ENCODE measurements around the gene INTS1. TPM values are rescaled to one million over a fixed set of nuclear protein-coding genes. Genes with fewer than 3 reads are reported as not detected.

The INTS1 gene
- total RNA-seq, 1 donor from 2014 or later, result 97.9 TPM

DNA sequence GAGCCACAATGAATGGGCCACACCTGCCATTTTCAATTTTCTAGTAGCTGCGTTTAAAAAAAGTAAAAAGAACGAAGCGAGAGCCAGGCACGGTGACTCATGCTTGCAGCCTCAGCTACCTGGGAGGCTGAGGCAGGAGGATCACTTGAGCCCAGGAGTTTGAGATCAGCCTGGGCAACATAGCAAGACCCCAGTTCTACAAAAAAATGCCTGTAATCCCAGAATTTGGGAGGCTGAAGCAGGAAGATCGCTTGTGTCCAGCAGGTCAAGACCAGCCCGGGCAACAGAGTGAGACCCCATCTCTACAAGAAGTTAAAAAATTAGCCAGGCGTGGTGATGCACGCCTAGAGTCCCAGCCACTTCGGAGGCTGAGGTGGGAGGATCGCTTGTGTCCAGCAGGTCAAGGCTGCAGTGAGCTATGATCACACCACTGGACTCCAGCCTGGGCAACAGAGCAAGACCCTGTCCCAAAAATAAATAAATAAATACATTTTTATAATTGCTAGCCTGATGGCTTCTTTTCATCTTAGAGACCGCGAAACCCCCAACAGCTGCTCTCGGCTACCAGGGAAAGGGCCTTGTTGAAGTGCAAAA, 77.0 kb downstream of the INTS1 start:
- H3K4me1 Mint-ChIP-seq (ENCODE audit: low read depth), result peaks cover under 1% of the 10 kb centered on the region
- no peak for DNase-seq (ENCODE audit: low spot score)
- intact Hi-C loops (cut with micrococcal nuclease), result no loop called here
- H3K27ac Mint-ChIP-seq, result no peak overlapping the region
- H3K9me3 Mint-ChIP-seq, result no peaks in the 10 kb centered on the region
- H3K4me3 Mint-ChIP-seq, result no peak overlapping the region
- peaks cover 15% of the 10 kb centered on the region for H3K27me3 Mint-ChIP-seq (ENCODE audit: insufficient read depth)
- H3K36me3 Mint-ChIP-seq (ENCODE audit: low read depth), result no peaks in the 10 kb centered on the region

DNA sequence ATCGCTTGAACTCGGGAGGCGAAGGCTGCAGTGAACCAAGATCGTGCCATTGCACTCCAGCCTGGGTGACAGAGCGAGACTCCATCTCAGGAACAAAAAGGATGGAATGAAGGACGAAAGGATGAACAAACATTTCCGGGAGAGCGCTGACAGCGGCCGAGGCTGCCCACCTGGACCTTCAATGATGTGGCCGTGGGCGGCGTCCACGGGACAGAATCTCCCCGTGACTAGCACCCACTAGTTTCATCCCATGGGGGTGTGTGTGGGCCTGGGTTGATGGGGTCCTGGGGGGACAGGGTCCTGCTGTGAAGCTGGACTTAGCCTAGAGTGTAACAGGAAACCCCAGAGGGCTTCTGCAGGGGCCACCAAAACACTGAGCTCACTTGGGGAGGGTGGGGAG, 77.7 kb downstream of the INTS1 start:
- DNase-seq (ENCODE audit: low spot score), result no peak
- intact Hi-C loops (cut with micrococcal nuclease), result no loop called here

GRCh38 chr7:1425292-1426136, 78.7 kb downstream of the INTS1 start:
- no peak for DNase-seq (ENCODE audit: low spot score)
- Mint-ChIP-seq H3K4me3 (no peak overlapping the region), H3K4me1 (ENCODE audit: low read depth) (no peaks in the 10 kb centered on the region), H3K9me3 (no peaks in the 10 kb centered on the region), H3K27me3 (ENCODE audit: insufficient read depth) (peaks cover 15% of the 10 kb centered on the region), H3K27ac (no peak overlapping the region), H3K36me3 (ENCODE audit: low read depth) (no peaks in the 10 kb centered on the region)
- intact Hi-C loops (cut with micrococcal nuclease), result no loop called here

More for the DNA sequence above, 77.7 kb downstream of the INTS1 start:
- Mint-ChIP-seq H3K9me3 (no peaks in the 10 kb centered on the region), H3K4me3 (no peak overlapping the region), H3K27me3 (ENCODE audit: insufficient read depth) (peaks cover 15% of the 10 kb centered on the region), H3K36me3 (ENCODE audit: low read depth) (no peaks in the 10 kb centered on the region), H3K27ac (no peak overlapping the region), H3K4me1 (ENCODE audit: low read depth) (no peaks in the 10 kb centered on the region)

DNA sequence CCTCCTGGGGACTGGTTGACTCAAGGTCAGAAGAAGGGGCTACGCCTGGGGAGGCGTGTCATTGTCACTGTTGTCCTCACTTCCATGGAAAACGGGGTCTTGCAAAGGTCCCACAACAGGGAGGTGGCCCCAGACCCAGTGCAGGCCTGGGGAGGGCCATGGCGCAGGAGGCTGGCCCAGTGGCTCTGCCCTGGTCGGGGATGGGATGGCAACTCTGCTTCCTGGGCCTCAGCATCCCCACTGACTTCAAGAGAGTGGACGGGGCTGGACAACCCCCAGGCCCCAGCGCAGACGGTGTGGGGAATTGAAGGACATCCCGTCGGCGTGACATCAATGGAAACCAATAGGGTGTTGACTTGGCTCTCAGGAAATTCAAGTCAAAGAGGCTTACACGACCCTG, 80.1 kb downstream of the INTS1 start:
- no peaks in the 10 kb centered on the region for H3K4me1 Mint-ChIP-seq (ENCODE audit: low read depth)
- intact Hi-C loops (cut with micrococcal nuclease), result no loop called here

GRCh38 chr7:1423264-1423811, 80.9 kb downstream of the INTS1 start:
- intact Hi-C loops (cut with micrococcal nuclease), result no loop called here
- H3K27me3 Mint-ChIP-seq (ENCODE audit: insufficient read depth), result peaks cover 14% of the 10 kb centered on the region
- no peaks in the 10 kb centered on the region for H3K36me3 Mint-ChIP-seq (ENCODE audit: low read depth)
- no peak overlapping the region for H3K4me3 Mint-ChIP-seq
- no peak for DNase-seq (ENCODE audit: low spot score)
- H3K4me1 Mint-ChIP-seq (ENCODE audit: low read depth), result peaks cover 3% of the 10 kb centered on the region
- H3K27ac Mint-ChIP-seq, result no peak overlapping the region
- H3K9me3 Mint-ChIP-seq, result no peaks in the 10 kb centered on the region

More for the DNA sequence above, 80.1 kb downstream of the INTS1 start:
- peaks cover 15% of the 10 kb centered on the region for H3K27me3 Mint-ChIP-seq (ENCODE audit: insufficient read depth)
- H3K27ac Mint-ChIP-seq, result no peak overlapping the region
- no peak overlapping the region for H3K4me3 Mint-ChIP-seq
- H3K9me3 Mint-ChIP-seq, result no peaks in the 10 kb centered on the region
- no peaks in the 10 kb centered on the region for H3K36me3 Mint-ChIP-seq (ENCODE audit: low read depth)
- DNase-seq (ENCODE audit: low spot score), result no peak

DNA sequence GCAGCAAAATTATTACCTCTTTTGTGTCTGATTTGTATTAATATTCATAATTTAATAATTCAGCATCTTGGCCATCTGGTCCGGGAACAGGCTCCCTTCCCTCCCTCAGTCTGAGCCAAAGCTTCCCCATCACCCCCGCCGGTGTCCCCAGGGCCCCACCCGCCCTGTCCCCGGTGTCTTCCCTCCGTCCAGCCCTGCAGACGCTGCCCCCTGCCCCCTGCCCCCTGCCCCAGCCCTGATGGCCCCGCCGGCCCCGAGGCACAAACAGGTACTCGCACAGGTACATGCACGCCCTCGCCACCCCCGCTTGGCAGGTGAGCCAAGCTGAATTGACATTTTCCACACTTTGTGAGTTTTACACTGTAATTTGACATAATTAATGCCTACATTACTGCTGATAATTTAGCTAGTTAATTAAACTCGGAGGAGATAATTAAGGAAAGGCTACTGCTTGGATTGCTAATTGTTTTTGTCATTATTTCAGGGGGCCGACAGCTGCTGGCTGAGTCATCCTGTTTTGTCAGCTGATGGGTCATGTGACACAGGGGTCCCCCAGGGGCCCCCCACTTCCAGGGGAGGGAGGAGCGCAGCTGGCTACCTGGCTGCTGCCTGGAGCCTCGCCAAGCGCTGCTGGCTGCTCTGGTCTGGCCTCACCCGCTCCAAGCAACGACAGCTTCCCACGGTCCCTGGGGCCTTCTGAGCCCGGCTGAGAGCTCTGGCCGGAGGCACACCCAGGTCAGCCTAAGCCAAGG, 81.5 kb downstream of the INTS1 start:
- no peak for DNase-seq (ENCODE audit: low spot score)
- H3K4me3 Mint-ChIP-seq, result no peak overlapping the region
- peaks cover 14% of the 10 kb centered on the region for H3K27me3 Mint-ChIP-seq (ENCODE audit: insufficient read depth)
- H3K36me3 Mint-ChIP-seq (ENCODE audit: low read depth), result no peaks in the 10 kb centered on the region
- intact Hi-C loops (cut with micrococcal nuclease), result no loop called here
- H3K4me1 Mint-ChIP-seq (ENCODE audit: low read depth), result peaks cover 10% of the 10 kb centered on the region
- no peaks in the 10 kb centered on the region for H3K9me3 Mint-ChIP-seq
- H3K27ac Mint-ChIP-seq, result no peak overlapping the region

GRCh38 chr7:1421946-1422345, 82.2 kb downstream of the INTS1 start:
- Mint-ChIP-seq H3K27me3 (ENCODE audit: insufficient read depth) (peaks cover 14% of the 10 kb centered on the region), H3K9me3 (no peaks in the 10 kb centered on the region), H3K27ac (no peak overlapping the region), H3K4me3 (no peak overlapping the region), H3K36me3 (ENCODE audit: low read depth) (no peaks in the 10 kb centered on the region), H3K4me1 (ENCODE audit: low read depth) (peaks cover 17% of the 10 kb centered on the region)
- DNase-seq (ENCODE audit: low spot score), result no peak
- intact Hi-C loops (cut with micrococcal nuclease), result no loop called here

GRCh38 chr7:1421020-1421790, 83.0 kb downstream of the INTS1 start:
- peaks cover 19% of the 10 kb centered on the region for H3K4me1 Mint-ChIP-seq (ENCODE audit: low read depth)
- peaks cover 14% of the 10 kb centered on the region for H3K27me3 Mint-ChIP-seq (ENCODE audit: insufficient read depth)
- no peak for DNase-seq (ENCODE audit: low spot score)
- no peak overlapping the region for H3K4me3 Mint-ChIP-seq
- no peaks in the 10 kb centered on the region for H3K36me3 Mint-ChIP-seq (ENCODE audit: low read depth)
- no peak overlapping the region for H3K27ac Mint-ChIP-seq
- H3K9me3 Mint-ChIP-seq, result no peaks in the 10 kb centered on the region
- intact Hi-C loops (cut with micrococcal nuclease), result no loop called here

Other genes starting within 250 kb of the INTS1 start
- gene MICALL2, start 44.9 kb downstream of the INTS1 start, total RNA-seq, result 1.9 and 2.2 TPM in 2 replicates
- 48.1 and 51.7 TPM in 2 replicates for gene MAFK, start 26.3 kb upstream of the INTS1 start, total RNA-seq
- 0.03 TPM in 1 of 2 replicates, not detected in the other for gene TMEM184A, start 51.8 kb upstream of the INTS1 start, total RNA-seq
- 55.7 and 56.0 TPM in 2 replicates for gene PSMG3, start 65.6 kb upstream of the INTS1 start, total RNA-seq
- 0.05 TPM in 1 of 2 replicates, not detected in the other for gene ELFN1, start 165.9 kb upstream of the INTS1 start, total RNA-seq

All from activated T-helper 1 cell treated with anti-CD3 and anti-CD28 coated beads, Interleukin-12 subunit alpha, Interleukin-12 subunit beta, Interleukin-2, Interleukin-4 antibody, amounts not matched to agents 30 ng/mL and 10 ng/mL and 1 ng/mL, durations not matched to agents 14 hours and 24 hours and 36 hours (primary cell).